SK-N-SH (cell line): ENCODE data around the gene PLEKHA6. TPM values are rescaled to one million over a fixed set of nuclear protein-coding genes. Genes with fewer than 3 reads are reported as not detected.

Experiments used
- CTCF ChIA-PET: fragments of 300-600, 350-600 bp; formaldehyde crosslinking; extraction: SDS; loops from one replicate; lab custom pipeline; 2021; lab: Yijun Ruan, JAX
- POLR2A ChIA-PET: fragments of 350-600 bp; sonication (Branson Sonifier 250); formaldehyde crosslinking; extraction: SDS; loops from one replicate; lab custom pipeline; 2020; ENCODE audit warnings: antibody characterized with exemption, inconsistent platforms; lab: Yijun Ruan, JAX
- DNase-seq: peaks from one replicate; pipeline ENCODE4 v3.0.0; 2012
- H2AFZ ChIP-seq: fragments of 200-600 bp; sonication (generic); 2 replicates; pipeline ENCODE4 v1.8.1; 2016; ENCODE audit warnings: antibody characterized with exemption, mild to moderate bottlenecking, low read depth
- H3F3A ChIP-seq: fragments of 200-600 bp; sonication (generic); replicated peaks from 2 replicates; pipeline ENCODE3; 2016; ENCODE audit warnings: antibody characterized with exemption, mild to moderate bottlenecking; ENCODE audit not compliant: insufficient read depth
- H3K27ac ChIP-seq, 2 experiments: fragments of 200-500 bp in 1 of 2; fragments of 200-600 bp in 1 of 2; sonication (Bioruptor generic) in 1 of 2; sonication (generic), shearing (Covaris generic) in 1 of 2; 2 replicates each; pipeline versions ENCODE4 v1.5.1 to v1.6.1; 2014 to 2016; ENCODE audit warnings: low read depth in 2 of 2, inconsistent platforms in 1 of 2, low read length in 1 of 2, mild to moderate bottlenecking in 1 of 2, mixed read lengths in 1 of 2
- H3K27me3 ChIP-seq: fragments of 200-600 bp; sonication (generic), shearing (Covaris generic); 2 replicates; pipeline ENCODE4 v1.6.1; 2016; ENCODE audit warnings: mixed run types; ENCODE audit not compliant: insufficient read depth
- H3K36me3 ChIP-seq, 2 experiments: fragments of 200-500 bp in 1 of 2; fragments of 200-600 bp in 1 of 2; sonication (Bioruptor generic) in 1 of 2; sonication (generic) in 1 of 2; replicated peaks in 1 of 2; 2 replicates each; pipeline versions ENCODE3 to v1.5.1; 2014 to 2016; ENCODE audit warnings: low read length in 1 of 2, mild to moderate bottlenecking in 1 of 2; ENCODE audit not compliant: insufficient read depth in 2 of 2, control insufficient read depth in 1 of 2
- H3K4me1 ChIP-seq, 2 experiments: fragments of 200-500 bp in 1 of 2; fragments of 200-600 bp in 1 of 2; sonication (Bioruptor generic) in 1 of 2; sonication (generic), shearing (Covaris generic) in 1 of 2; 2 replicates each; pipeline versions ENCODE4 v1.5.1 to v1.6.1; 2014 to 2016; ENCODE audit warnings: low read depth in 1 of 2, low read length in 1 of 2, mixed run types in 1 of 2; ENCODE audit not compliant: insufficient read depth in 2 of 2, control insufficient read depth in 1 of 2
- H3K4me2 ChIP-seq: fragments of 200-600 bp; sonication (generic), shearing (Covaris generic); 2 replicates; pipeline ENCODE4 v1.6.1; 2017; ENCODE audit warnings: mixed run types
- H3K4me3 ChIP-seq, 2 experiments: fragments of 200-500 bp in 1 of 2; fragments of 200-600 bp in 1 of 2; sonication (Bioruptor generic) in 1 of 2; sonication (generic), shearing (Covaris generic) in 1 of 2; 2 replicates each; pipeline versions ENCODE4 v1.5.1 to v1.8.1; 2014 to 2016; ENCODE audit warnings: low read depth in 2 of 2, inconsistent platforms in 1 of 2, low read length in 1 of 2, mild to moderate bottlenecking in 1 of 2, mixed read lengths in 1 of 2, moderate library complexity in 1 of 2
- H3K79me2 ChIP-seq: fragments of 200-600 bp; sonication (generic); 2 replicates; pipeline ENCODE4 v1.8.1; 2017; ENCODE audit warnings: mild to moderate bottlenecking; ENCODE audit not compliant: insufficient read depth
- H3K9ac ChIP-seq: fragments of 200-600 bp; sonication (generic); 2 replicates; pipeline ENCODE4 v1.6.1; 2017; ENCODE audit warnings: mixed run types
- H3K9me2 ChIP-seq: fragments of 200-600 bp; sonication (generic); 2 replicates; pipeline ENCODE4 v1.6.1; 2017; ENCODE audit warnings: mixed run types
- H3K9me3 ChIP-seq: fragments of 200-600 bp; sonication (generic); 2 replicates; pipeline ENCODE4 v1.6.1; 2017; ENCODE audit warnings: mixed run types, mild to moderate bottlenecking, moderate library complexity
- H4K20me1 ChIP-seq: fragments of 200-600 bp; sonication (generic); 2 replicates; pipeline ENCODE4 v1.6.1; 2017; ENCODE audit warnings: mild to moderate bottlenecking, mixed run types; ENCODE audit not compliant: insufficient read depth
- CHD2 ChIP-seq: fragments of 150-350 bp; IDR thresholded peaks from 2 replicates; pipeline ENCODE4 v1.6.1; 2018; ENCODE audit warnings: low read length; ENCODE audit not compliant: partially characterized antibody
- CTCF ChIP-seq: fragments of 200-600 bp; sonication (generic); IDR thresholded peaks from 2 replicates; pipeline ENCODE4 v1.6.1; 2017; ENCODE audit warnings: antibody characterized with exemption, mild to moderate bottlenecking, moderate library complexity
- ELF1 ChIP-seq: IDR thresholded peaks from 2 replicates; pipeline ENCODE4 v1.4.0; 2012
- FOSL2 ChIP-seq: IDR thresholded peaks from 2 replicates; pipeline ENCODE4 v1.4.0; 2012; ENCODE audit warnings: low read depth, mild to moderate bottlenecking, moderate library complexity, borderline replicate concordance
- FOXJ3 ChIP-seq: sonication (generic); formaldehyde crosslinking; IDR thresholded peaks from 2 replicates; pipeline ENCODE4 v1.5.1; 2020; ENCODE audit warnings: mild to moderate bottlenecking, missing genetic modification reagents
- FOXM1 ChIP-seq: IDR thresholded peaks from 2 replicates; pipeline ENCODE4 v1.4.0; 2012; ENCODE audit warnings: low read depth, mild to moderate bottlenecking
- GATA2 ChIP-seq: sonication (generic); formaldehyde crosslinking; IDR thresholded peaks from 2 replicates; pipeline ENCODE4 v1.5.0; 2020; ENCODE audit warnings: mild to moderate bottlenecking, missing genetic modification reagents
- IRF3 ChIP-seq: fragments of 150-350 bp; IDR thresholded peaks from 2 replicates; pipeline ENCODE4 v1.6.1; 2016; ENCODE audit warnings: mild to moderate bottlenecking, low read depth, low read length
- JUND ChIP-seq: IDR thresholded peaks from 2 replicates; pipeline ENCODE4 v1.4.0; 2012
- MEF2A ChIP-seq: IDR thresholded peaks from 2 replicates; pipeline ENCODE4 v1.4.0; 2012; ENCODE audit warnings: low read depth, borderline replicate concordance
- PBX3 ChIP-seq: IDR thresholded peaks from 2 replicates; pipeline ENCODE4; 2012
- RAD21 ChIP-seq: IDR thresholded peaks from 2 replicates; pipeline ENCODE4 v1.6.1; 2012; ENCODE audit warnings: mild to moderate bottlenecking, low read length
- RCOR1 ChIP-seq: fragments of 150-350 bp; IDR thresholded peaks from 2 replicates; pipeline ENCODE4 v1.6.1; 2017; ENCODE audit warnings: antibody characterized with exemption, low read length
- SMC3 ChIP-seq: IDR thresholded peaks from 2 replicates; pipeline ENCODE4 v1.6.1; 2012; ENCODE audit warnings: low read depth, low read length, improper control_type of control experiment
- TCF12 ChIP-seq: IDR thresholded peaks from 2 replicates; pipeline ENCODE4 v1.4.0; 2012
- TEAD4 ChIP-seq: IDR thresholded peaks from 2 replicates; pipeline ENCODE4 v1.4.0; 2012; ENCODE audit warnings: mild to moderate bottlenecking, borderline replicate concordance; ENCODE audit not compliant: insufficient read depth
- USF2 ChIP-seq: fragments of 150-350 bp; IDR thresholded peaks from 2 replicates; pipeline ENCODE4 v1.6.1; 2017; ENCODE audit warnings: antibody characterized with exemption, low read length, low read depth, borderline replicate concordance
- WGBS: methylation state at CpG from one replicate; pipeline ENCODE4 v1.1.6; 2017; ENCODE audit warnings: low lambda C conversion rate; 5-methylcytosine and 5-hydroxymethylcytosine counted together
- polyA plus RNA-seq, 3 experiments: library from polyadenylated mRNA; depleted of rRNA; stranded (reverse); fragments of >200 nt; gene quantifications; 2 replicates each; pipeline ENCODE4 v1.2.3, GENCODE V29; 2012
- TF ChIP-seq, protein P1 (sequence below): IDR thresholded peaks from 2 replicates; pipeline ENCODE4 v1.4.0; 2012; ENCODE audit warnings: low read depth, borderline replicate concordance
- TF ChIP-seq, protein P2 (sequence below): IDR thresholded peaks from 2 replicates; pipeline ENCODE4 v1.4.0; 2012; ENCODE audit warnings: low read depth
- TF ChIP-seq, protein P3 (sequence below): IDR thresholded peaks from 2 replicates; pipeline ENCODE4 v1.4.0; 2012; ENCODE audit warnings: low read depth, borderline replicate concordance

Gene PLEKHA6
- polyA plus RNA-seq, 1 of the 3 experiments (the other 2 are of a cell fraction): 1.2 TPM

DNA sequence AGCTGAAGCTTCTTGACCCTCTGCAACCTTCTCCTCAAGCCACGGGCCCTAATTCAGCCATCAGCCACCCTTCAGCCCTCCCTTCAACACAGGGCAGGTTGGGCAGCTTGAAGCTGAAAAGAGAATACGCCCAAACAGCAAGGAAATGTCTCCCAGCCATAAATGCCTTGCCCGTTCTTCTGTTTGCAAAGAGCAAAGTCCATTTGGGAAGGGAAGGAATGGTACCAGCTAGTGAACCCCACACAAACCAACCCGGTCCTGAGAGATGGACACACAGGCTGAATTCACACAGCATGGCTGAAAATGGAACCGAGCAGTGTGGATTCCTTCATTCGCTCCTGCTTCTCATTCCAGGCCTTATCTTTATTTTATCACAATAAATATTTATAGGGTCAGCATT lies 11.5 kb downstream of the PLEKHA6 start:
- POLR2A ChIA-PET: interaction anchor here (0.7 to 3.8 kb wide), 7 partner anchors 10 to 85 kb away, joined by 3 to 25 read pairs (median 3); partner anchors contain the start of gene PLEKHA6
- no peak overlapping the region for H2AFZ ChIP-seq

More for the DNA sequence above, 11.5 kb downstream of the PLEKHA6 start:
- CTCF ChIA-PET: interaction anchor here (0.6 to 8.0 kb wide), 6 partner anchors 13 to 185 kb away, joined by 3 to 75 read pairs (median 4); partner anchors contain the start of gene PLEKHA6
- Histone ChIP-seq H3K4me3 (no peak overlapping the region), H3K9me3 (no peaks in the 10 kb centered on the region), H3K9ac (no peak overlapping the region), H3K4me1 (peaks cover 9 to 62% of the 10 kb centered on the region in 2 experiments; a peak in 2 of 4 replicates), H3K27ac (peak overlapping the region in 1 of 2 experiments; percentile 89; a peak in 2 of 4 replicates), H3K36me3 (no peaks in the 10 kb centered on the region), H3K4me2 (no peak overlapping the region), H3K79me2 (no peaks in the 10 kb centered on the region), H4K20me1 (no peaks in the 10 kb centered on the region), H3F3A (no peaks in the 10 kb centered on the region), H3K9me2 (no peaks in the 10 kb centered on the region), H3K27me3 (no peaks in the 10 kb centered on the region)
- TF ChIP-seq, protein P1, sequence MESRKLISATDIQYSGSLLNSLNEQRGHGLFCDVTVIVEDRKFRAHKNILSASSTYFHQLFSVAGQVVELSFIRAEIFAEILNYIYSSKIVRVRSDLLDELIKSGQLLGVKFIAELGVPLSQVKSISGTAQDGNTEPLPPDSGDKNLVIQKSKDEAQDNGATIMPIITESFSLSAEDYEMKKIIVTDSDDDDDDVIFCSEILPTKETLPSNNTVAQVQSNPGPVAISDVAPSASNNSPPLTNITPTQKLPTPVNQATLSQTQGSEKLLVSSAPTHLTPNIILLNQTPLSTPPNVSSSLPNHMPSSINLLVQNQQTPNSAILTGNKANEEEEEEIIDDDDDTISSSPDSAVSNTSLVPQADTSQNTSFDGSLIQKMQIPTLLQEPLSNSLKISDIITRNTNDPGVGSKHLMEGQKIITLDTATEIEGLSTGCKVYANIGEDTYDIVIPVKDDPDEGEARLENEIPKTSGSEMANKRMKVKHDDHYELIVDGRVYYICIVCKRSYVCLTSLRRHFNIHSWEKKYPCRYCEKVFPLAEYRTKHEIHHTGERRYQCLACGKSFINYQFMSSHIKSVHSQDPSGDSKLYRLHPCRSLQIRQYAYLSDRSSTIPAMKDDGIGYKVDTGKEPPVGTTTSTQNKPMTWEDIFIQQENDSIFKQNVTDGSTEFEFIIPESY: no peak
- TF ChIP-seq FOXJ3 (CRISPR knock-in tag): no peak; the same call in 1 of the 2 replicates
- TF ChIP-seq RAD21: no peak
- TF ChIP-seq GATA2 (CRISPR knock-in tag): no peak
- no peak for TF ChIP-seq PBX3
- TF ChIP-seq FOXM1: no peak
- TF ChIP-seq IRF3: no peak
- TF ChIP-seq USF2: no peak
- no peak for TF ChIP-seq TEAD4
- no peak for TF ChIP-seq CTCF
- no peak for TF ChIP-seq TCF12
- no peak for TF ChIP-seq MEF2A
- TF ChIP-seq, protein P2, sequence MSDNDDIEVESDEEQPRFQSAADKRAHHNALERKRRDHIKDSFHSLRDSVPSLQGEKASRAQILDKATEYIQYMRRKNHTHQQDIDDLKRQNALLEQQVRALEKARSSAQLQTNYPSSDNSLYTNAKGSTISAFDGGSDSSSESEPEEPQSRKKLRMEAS: no peak
- TF ChIP-seq ELF1: no peak
- TF ChIP-seq JUND: no peak
- TF ChIP-seq, protein P3, sequence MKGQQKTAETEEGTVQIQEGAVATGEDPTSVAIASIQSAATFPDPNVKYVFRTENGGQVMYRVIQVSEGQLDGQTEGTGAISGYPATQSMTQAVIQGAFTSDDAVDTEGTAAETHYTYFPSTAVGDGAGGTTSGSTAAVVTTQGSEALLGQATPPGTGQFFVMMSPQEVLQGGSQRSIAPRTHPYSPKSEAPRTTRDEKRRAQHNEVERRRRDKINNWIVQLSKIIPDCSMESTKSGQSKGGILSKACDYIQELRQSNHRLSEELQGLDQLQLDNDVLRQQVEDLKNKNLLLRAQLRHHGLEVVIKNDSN: no peak
- TF ChIP-seq CHD2: no peak
- TF ChIP-seq FOSL2: no peak
- no peak for TF ChIP-seq SMC3
- TF ChIP-seq RCOR1: no peak
- no peak for DNase-seq
- 70% methylated on average over 6 of the region's 6 CpGs for WGBS
